H1 (cell line): Measurements from ENCODE around the gene UBL4A. TPM values are rescaled to one million over a fixed set of nuclear protein-coding genes. Genes with fewer than 3 reads are reported as not detected.

Experiments used
- JUN ChIP-seq: IDR thresholded peaks from 2 replicates; pipeline ENCODE4 v1.6.1; 2011; ENCODE audit warnings: low read depth, mild to moderate bottlenecking, improper control_type of control experiment, low read length
- TEAD4 ChIP-seq: IDR thresholded peaks from 2 replicates; pipeline ENCODE4 v1.6.1; 2012; ENCODE audit warnings: low read depth, low read length, inconsistent platforms, mixed read lengths
- polyA plus RNA-seq, 7 experiments: library from polyadenylated mRNA; depleted of rRNA in 3 of 7; stranded (reverse) in 5 of 7; unstranded in 2 of 7; fragments of >200 nt in 5 of 7; fragments of 200-250 nt in 2 of 7; gene quantifications; 1 replicate in 5 of 7; 2 replicates in 1 of 7; 4 replicates in 1 of 7; pipeline versions ENCODE4 v1.2.1 to v1.2.3, GENCODE V29; 2011 to 2013; ENCODE audit warnings: missing spikeins in 2 of 7, mixed read lengths in 2 of 7
- total RNA-seq: library from RNA; stranded (reverse); fragmentation: NEBNext Ultra II Directional; extraction: Animal tissue kit (Norgen Biotek cat#: 25700); gene quantifications from 2 replicates; pipeline ENCODE4 v1.2.1, GENCODE V29; 2021

UBL4A gene
- total and polyA plus RNA-seq, 2 of the 8 experiments (the other 6 are each of a cell fraction or from before 2014, with no cell fraction given): 23.1 to 31.7 TPM

- TF ChIP-seq JUN (no peak), TEAD4 (no peak)
Observed at GRCh38 chrX:154529206-154529612, 42.8 kb upstream of the UBL4A start (continued).
